ENCODE data around the gene SH2D1B. TPM values are rescaled to one million over a fixed set of nuclear protein-coding genes. Genes with fewer than 3 reads are reported as not detected.
A peak's percentile ranks its signal among the peaks of the same experiment; 100 is the strongest.
"Not testable (repeated sequence)": the region's sequence is repeated elsewhere in the genome, so short reads cannot be mapped to it uniquely, and the experiment has no call there.

Gene SH2D1B
- total RNA-seq, 4 donors from 2014 or later = 0.10 TPM; not detected in 3

GRCh38 chr1:162358928-162359327, 53.0 kb downstream of the SH2D1B start:
- no peaks in the 10 kb centered on the region for H3K4me1 ChIP-seq
- ATAC-seq = no peak
- 100% methylated on average over 1 of the region's 1 CpG for WGBS, 2 donors (ENCODE audit: low coverage in 1 of 2)
- peaks cover 0 to 36% of the 10 kb centered on the region in 2 donors for H3K36me3 ChIP-seq
- no peaks in the 10 kb centered on the region for H3K27me3 ChIP-seq
- no peak overlapping the region for H3K4me3 ChIP-seq
- H3K27ac ChIP-seq = no peak overlapping the region
- no peak for TF ChIP-seq POLR2A (IDR thresholded peaks at IDR 0.05)
- TF ChIP-seq CTCF (IDR thresholded peaks at IDR 0.05) = no peak
- TF ChIP-seq POLR2AphosphoS5 (IDR thresholded peaks at IDR 0.05) = no peak
- TF ChIP-seq EP300 (IDR thresholded peaks at IDR 0.05) = no peak
- H3K9me3 ChIP-seq = no peaks in the 10 kb centered on the region

- Histone ChIP-seq H3K9me3 (no peaks in the 10 kb centered on the region), H3K36me3 (peaks cover 0 to 36% of the 10 kb centered on the region in 2 donors), H3K27me3 (no peaks in the 10 kb centered on the region), H3K4me3 (no peak overlapping the region), H3K4me1 (no peaks in the 10 kb centered on the region), H3K27ac (no peak overlapping the region)
- ATAC-seq = no peak
- no peak for TF ChIP-seq EP300 (IDR thresholded peaks at IDR 0.05)
- TF ChIP-seq POLR2A (IDR thresholded peaks at IDR 0.05) = no peak
- TF ChIP-seq CTCF (IDR thresholded peaks at IDR 0.05) = peak in 1 of 4 experiments; percentile 25
- no peak for TF ChIP-seq POLR2AphosphoS5 (IDR thresholded peaks at IDR 0.05)
- WGBS, 2 donors (ENCODE audit: low coverage in 1 of 2) = 77 to 88% methylated on average over 2 of the region's 5 CpGs
Measured at GRCh38 chr1:162357681-162358266, 54.2 kb downstream of the SH2D1B start.

- no peak overlapping the region for H3K27ac ChIP-seq
- no peak for ATAC-seq
- H3K9me3 ChIP-seq = no peaks in the 10 kb centered on the region
- no peak overlapping the region for H3K4me3 ChIP-seq
- TF ChIP-seq EP300 (IDR thresholded peaks at IDR 0.05) (no peak), POLR2A (IDR thresholded peaks at IDR 0.05) (no peak), CTCF (IDR thresholded peaks at IDR 0.05) (no peak), POLR2AphosphoS5 (IDR thresholded peaks at IDR 0.05) (no peak)
- peaks cover 0 to 32% of the 10 kb centered on the region in 2 donors for H3K36me3 ChIP-seq
- H3K27me3 ChIP-seq = no peaks in the 10 kb centered on the region
- 84% methylated on average over 3 of the region's 5 CpGs; no CpG with 5 or more reads in 1 of the 2 donors for WGBS, 2 donors (ENCODE audit: low coverage in 1 of 2)
- H3K4me1 ChIP-seq = no peaks in the 10 kb centered on the region
Measured at GRCh38 chr1:162353702-162354101, 58.2 kb downstream of the SH2D1B start.

- H3K36me3 ChIP-seq = peaks cover 0 to 31% of the 10 kb centered on the region in 2 donors
- H3K4me1 ChIP-seq = no peaks in the 10 kb centered on the region
- no peak for TF ChIP-seq EP300 (IDR thresholded peaks at IDR 0.05)
- TF ChIP-seq CTCF (IDR thresholded peaks at IDR 0.05) = no peak
- no peak for TF ChIP-seq POLR2A (IDR thresholded peaks at IDR 0.05)
- TF ChIP-seq POLR2AphosphoS5 (IDR thresholded peaks at IDR 0.05) = no peak
- H3K27ac ChIP-seq = no peak overlapping the region
- no peaks in the 10 kb centered on the region for H3K27me3 ChIP-seq
- no peaks in the 10 kb centered on the region for H3K9me3 ChIP-seq
- ATAC-seq = no peak
- whole genome bisulfite sequencing, 2 donors (ENCODE audit: low coverage in 1 of 2) = 81% methylated on average over 9 of the region's 9 CpGs; no CpG with 5 or more reads in 1 of the 2 donors
- no peak overlapping the region for H3K4me3 ChIP-seq
Measured at GRCh38 chr1:162353078-162353477, 58.9 kb downstream of the SH2D1B start.

- H3K36me3 ChIP-seq = peaks cover 0 to 20% of the 10 kb centered on the region in 2 donors
- WGBS, 2 donors (ENCODE audit: low coverage in 1 of 2) = 88 to 100% methylated on average over 1 to 3 of the region's 4 CpGs
- not testable (repeated sequence) for H3K27ac ChIP-seq, H3K9me3 ChIP-seq, H3K4me3 ChIP-seq, H3K27me3 ChIP-seq, ATAC-seq, H3K4me1 ChIP-seq
Measured at GRCh38 chr1:162351874-162352273, 60.1 kb downstream of the SH2D1B start.
